Tibial nerve (tissue), 4 donors: ENCODE data around the gene NSD2.

ENCODE experiments used
- CTCF ChIP-seq, 5 experiments: fragments of 200-600 bp in 3 of 5; fragments of 450-650 bp in 2 of 5; sonication (generic) in 3 of 5; IDR thresholded peaks; one replicate each; pipeline ENCODE4 v1.5.1; 2016 to 2019; ENCODE audit warnings: antibody characterized with exemption in 5 of 5, mild to moderate bottlenecking in 3 of 5, moderate library complexity in 2 of 5
- EP300 ChIP-seq, 2 donors: sonication (generic); formaldehyde crosslinking; IDR thresholded peaks; one replicate each; pipeline ENCODE4 v1.6.1; 2017; ENCODE audit warnings: antibody characterized with exemption in 2 of 2, mild to moderate bottlenecking in 1 of 2
- POLR2A ChIP-seq, 2 donors: fragments of 450-650 bp; IDR thresholded peaks; one replicate each; pipeline ENCODE4 v1.6.1; 2017; ENCODE audit warnings: antibody characterized with exemption in 2 of 2, mild to moderate bottlenecking in 2 of 2, moderate library complexity in 2 of 2

- TF ChIP-seq CTCF (IDR thresholded peaks at IDR 0.05) (no peak), POLR2A (IDR thresholded peaks at IDR 0.05) (no peak), EP300 (IDR thresholded peaks at IDR 0.05) (no peak)
Observed at GRCh38 chr4:1868912-1869311, 2.3 kb upstream of the NSD2 start.
